Keratinocyte (primary cell): ENCODE data around the gene THAP9. TPM values are rescaled to one million over a fixed set of nuclear protein-coding genes. Genes with fewer than 3 reads are reported as not detected.

Experiments used
- DNase-seq: peaks from one replicate; pipeline ENCODE4 v3.0.0-alpha.2; 2011; ENCODE audit warnings: low read depth, missing footprints, low spot score
- FAIRE-seq: peaks from 2 replicates; lab custom pipeline; 2011; peaks lifted over from hg19 to GRCh38; lab: Jason Lieb, UNC
- H2AFZ ChIP-seq: 2 replicates; pipeline ENCODE4 v1.6.0; 2012; ENCODE audit warnings: low read length, control low read depth, inconsistent platforms; ENCODE audit not compliant: control insufficient read depth
- H3K27ac ChIP-seq: 2 replicates; pipeline ENCODE4 v1.5.1; 2011; ENCODE audit warnings: low read length; ENCODE audit not compliant: control insufficient read depth, insufficient read depth
- H3K27me3 ChIP-seq: 3 replicates; pipeline ENCODE4 v1.6.0; 2011; ENCODE audit warnings: low read length; ENCODE audit not compliant: control insufficient read depth, insufficient read depth; ENCODE audit errors: extremely low read depth
- H3K36me3 ChIP-seq, 2 experiments: 2 replicates in 1 of 2; 3 replicates in 1 of 2; pipeline ENCODE4 v1.5.1; 2011; ENCODE audit warnings: low read length in 2 of 2, mild to moderate bottlenecking in 1 of 2; ENCODE audit not compliant: control insufficient read depth in 2 of 2, insufficient read depth in 2 of 2; ENCODE audit errors: extremely low read depth in 1 of 2
- H3K4me1 ChIP-seq: 3 replicates; pipeline ENCODE4 v1.5.1; 2011; ENCODE audit warnings: low read length; ENCODE audit not compliant: control insufficient read depth, insufficient read depth; ENCODE audit errors: extremely low read depth
- H3K4me2 ChIP-seq: 3 replicates; pipeline ENCODE4 v1.6.0; 2011; ENCODE audit warnings: low read depth, low read length; ENCODE audit not compliant: control insufficient read depth, insufficient read depth; ENCODE audit errors: extremely low read depth
- H3K4me3 ChIP-seq, 3 experiments: fragments of 200-600 bp in 1 of 3; sonication (generic) in 1 of 3; 2 replicates in 2 of 3; 3 replicates in 1 of 3; pipeline ENCODE4 v1.5.1; 2011 to 2016; ENCODE audit warnings: low read length in 3 of 3, mild to moderate bottlenecking in 3 of 3, control low read depth in 2 of 3, inconsistent platforms in 1 of 3, low read depth in 1 of 3, mixed read lengths in 1 of 3, mixed run types in 1 of 3, moderate library complexity in 1 of 3; ENCODE audit not compliant: control insufficient read depth in 2 of 3, insufficient read depth in 2 of 3; ENCODE audit errors: extremely low read depth in 1 of 3
- H3K79me2 ChIP-seq: 2 replicates; pipeline ENCODE4 v1.6.0; 2012; ENCODE audit warnings: low read length; ENCODE audit not compliant: control insufficient read depth, insufficient read depth
- H3K9ac ChIP-seq: 3 replicates; pipeline ENCODE4 v1.6.0; 2011; ENCODE audit warnings: low read length; ENCODE audit not compliant: control insufficient read depth, insufficient read depth; ENCODE audit errors: extremely low read depth
- H3K9me1 ChIP-seq: 3 replicates; pipeline ENCODE4 v1.6.0; 2011; ENCODE audit warnings: low read length; ENCODE audit not compliant: control insufficient read depth, insufficient read depth; ENCODE audit errors: extremely low read depth
- H3K9me3 ChIP-seq: 2 replicates; pipeline ENCODE4 v1.5.1; 2012; ENCODE audit warnings: low read depth, low read length; ENCODE audit not compliant: control insufficient read depth
- H4K20me1 ChIP-seq: 3 replicates; pipeline ENCODE4 v1.6.0; 2011; ENCODE audit warnings: low read length; ENCODE audit not compliant: control insufficient read depth, insufficient read depth; ENCODE audit errors: extremely low read depth
- CTCF ChIP-seq, 3 experiments: IDR thresholded peaks in 1 of 3; conservative IDR thresholded peaks in 1 of 3; optimal IDR thresholded peaks in 1 of 3; 2 replicates in 2 of 3; 3 replicates in 1 of 3; pipeline versions ENCODE3 to v1.5.1; 2011; ENCODE audit warnings: low read length in 3 of 3, mild to moderate bottlenecking in 3 of 3, moderate library complexity in 2 of 3, control low read depth in 1 of 3, inconsistent platforms in 1 of 3; ENCODE audit not compliant: insufficient read depth in 2 of 3; ENCODE audit errors: extremely low read depth in 1 of 3
- EZH2 ChIP-seq: IDR thresholded peaks from one replicate; pipeline ENCODE4 v1.6.1; 2012; ENCODE audit warnings: inconsistent platforms, mild to moderate bottlenecking, low read length, moderate library complexity
- dilution Hi-C: fragments of 300-500 bp; cut with MboI; formaldehyde crosslinking; loops from one replicate; pipeline ENCODE4 v1.7.0; 2020; ENCODE audit warnings: low sequenced_read_pairs; ENCODE audit not compliant: extremely low pct_ligation_motif_present
- polyA plus RNA-seq, 5 experiments: library from polyadenylated mRNA; depleted of rRNA in 3 of 5; stranded (reverse) in 3 of 5; stranded (forward) in 1 of 5; unstranded in 1 of 5; fragments of >200 nt; gene quantifications; 1 replicate in 1 of 5; 2 replicates in 3 of 5; 3 replicates in 1 of 5; pipeline versions ENCODE4 v1.2.1 to v1.2.3, GENCODE V29; 2011 to 2012; ENCODE audit warnings: missing spikeins in 2 of 5, low read depth in 1 of 5, low replicate concordance in 1 of 5
- small RNA-seq, 3 experiments: library from RNA; depleted of rRNA; stranded (forward); fragments of <200 nt; gene quantifications; one replicate each; pipeline ENCODE3, GENCODE V24; 2012; ENCODE audit warnings: low read depth in 3 of 3, low replicate concordance in 1 of 3; ENCODE audit not compliant: insufficient read length in 3 of 3

The THAP9 gene
- polyA plus RNA-seq, 1 donor (not counting 4 experiments of a cell fraction or from before 2014, with no cell fraction given) = 1.9 TPM

GRCh38 chr4:82968972-82969371 is 68.4 kb downstream of the THAP9 start:
- no peak for FAIRE-seq
- H2AFZ ChIP-seq = no peak overlapping the region
- H3K27me3 ChIP-seq = no peaks in the 10 kb centered on the region
- no peak overlapping the region for H3K9ac ChIP-seq
- no peaks in the 10 kb centered on the region for H3K4me1 ChIP-seq
- TF ChIP-seq CTCF (optimal IDR thresholded peaks at IDR 0.05 in 1 of 3, IDR thresholded peaks at IDR 0.05 in 1 of 3, conservative IDR thresholded peaks at IDR 0.05 in 1 of 3; ENCODE audit: extremely low read depth in 1 of 3, insufficient read depth in 2 of 3, low read length in 3 of 3) (no peak), EZH2 (no peak)
- no peaks in the 10 kb centered on the region for H3K9me3 ChIP-seq
- dilution Hi-C loops = no loop called here
- H3K9me1 ChIP-seq = no peaks in the 10 kb centered on the region
- H3K4me2 ChIP-seq = no peak overlapping the region
- no peak overlapping the region for H3K27ac ChIP-seq
- H4K20me1 ChIP-seq = no peaks in the 10 kb centered on the region
- H3K4me3 ChIP-seq = no peak overlapping the region
- H3K36me3 ChIP-seq = peaks cover 6% of the 10 kb centered on the region in 2 experiments
- DNase-seq = no peak
- H3K79me2 ChIP-seq = no peaks in the 10 kb centered on the region

GRCh38 chr4:82969414-82969813 is 68.9 kb downstream of the THAP9 start:
- H3K36me3 ChIP-seq = peaks cover 6% of the 10 kb centered on the region in 2 experiments
- H3K4me3 ChIP-seq = no peak overlapping the region
- no peak overlapping the region for H2AFZ ChIP-seq
- no peak for DNase-seq
- H3K9me3 ChIP-seq = no peaks in the 10 kb centered on the region
- no peak for FAIRE-seq
- no peaks in the 10 kb centered on the region for H3K4me1 ChIP-seq
- H3K4me2 ChIP-seq = no peak overlapping the region
- no peak for TF ChIP-seq EZH2
- no peaks in the 10 kb centered on the region for H3K79me2 ChIP-seq
- H3K9me1 ChIP-seq = no peaks in the 10 kb centered on the region
- no peaks in the 10 kb centered on the region for H4K20me1 ChIP-seq
- H3K9ac ChIP-seq = no peak overlapping the region
- H3K27me3 ChIP-seq = no peaks in the 10 kb centered on the region
- H3K27ac ChIP-seq = no peak overlapping the region
- dilution Hi-C loops = no loop called here

Small RNA genes lying within 50 kb of the gene (small RNA-seq; reads per million reads assigned to genes)
- 0 reads per million in 3 experiments for gene RF00019

Other genes with a start within 250 kb of the THAP9 start
- gene SCD5, start 101.9 kb upstream of the THAP9 start, polyA plus RNA-seq = 33.5 to 42.5 TPM (median 39.4 TPM) in 3 replicates
- gene SEC31A, start 9.6 kb upstream of the THAP9 start, polyA plus RNA-seq = 177 to 192 TPM (median 178 TPM) in 3 replicates
- 5.9 to 8.1 TPM (median 7.0 TPM) in 3 replicates for gene LIN54, start 110.1 kb downstream of the THAP9 start, polyA plus RNA-seq
- 37.8 to 54.3 TPM (median 50.2 TPM) in 3 replicates for gene COPS4, start 134.4 kb downstream of the THAP9 start, polyA plus RNA-seq
- 0.61 to 1.5 TPM (median 1.3 TPM) in 3 replicates for gene PLAC8, start 214.0 kb downstream of the THAP9 start, polyA plus RNA-seq